Measurements from ENCODE around the gene GPAT3. TPM values are rescaled to one million over a fixed set of nuclear protein-coding genes. Genes with fewer than 3 reads are reported as not detected.

Gene GPAT3
- total and polyA plus RNA-seq, 3 donors from 2014 or later: 5.7 to 16.2 (median 6.4) TPM

- DNase-seq: no peak
- no peaks in the 10 kb centered on the region for H3K36me3 ChIP-seq (ENCODE audit: low read depth, missing control alignments)
- H3K4me1 ChIP-seq: no peaks in the 10 kb centered on the region
- intact Hi-C loops (cut with DNase I; ENCODE audit: low total_unique reads): no loop called here
- H3K27ac ChIP-seq: no peak overlapping the region
- H3K27me3 ChIP-seq: no peaks in the 10 kb centered on the region
- no peak for TF ChIP-seq CTCF (IDR thresholded peaks at IDR 0.05)
- no peak for TF ChIP-seq POLR2A (IDR thresholded peaks at IDR 0.05)
- no peak overlapping the region for H3K4me3 ChIP-seq
- no peaks in the 10 kb centered on the region for H3K9me3 ChIP-seq
Observed at GRCh38 chr4:83609365-83609764, 73.5 kb downstream of the GPAT3 start.

- WGBS, 2 donors: 95 to 96% methylated on average over 1 of the region's 1 CpG
- no peak for DNase-seq
- H3K9me3 ChIP-seq: no peaks in the 10 kb centered on the region
- no peak overlapping the region for H3K27ac ChIP-seq
- H3K27me3 ChIP-seq: no peaks in the 10 kb centered on the region
- H3K36me3 ChIP-seq (ENCODE audit: low read depth, missing control alignments): no peaks in the 10 kb centered on the region
- no peaks in the 10 kb centered on the region for H3K4me1 ChIP-seq
- no peak for TF ChIP-seq CTCF (IDR thresholded peaks at IDR 0.05)
- H3K4me3 ChIP-seq: no peak overlapping the region
- intact Hi-C loops (cut with DNase I; ENCODE audit: low total_unique reads): no loop called here
Observed at GRCh38 chr4:83610729-83611128, 74.8 kb downstream of the GPAT3 start.

- no peaks in the 10 kb centered on the region for H3K36me3 ChIP-seq (ENCODE audit: low read depth, missing control alignments)
- no peaks in the 10 kb centered on the region for H3K4me1 ChIP-seq
- H3K27ac ChIP-seq: no peak overlapping the region
- H3K27me3 ChIP-seq: no peaks in the 10 kb centered on the region
- intact Hi-C loops (cut with DNase I; ENCODE audit: low total_unique reads): no loop called here
- no peak overlapping the region for H3K4me3 ChIP-seq
- TF ChIP-seq CTCF (IDR thresholded peaks at IDR 0.05) (no peak), POLR2A (IDR thresholded peaks at IDR 0.05) (no peak)
- H3K9me3 ChIP-seq: no peaks in the 10 kb centered on the region
- no peak for DNase-seq
Observed at GRCh38 chr4:83613023-83613422, 77.1 kb downstream of the GPAT3 start.

GRCh38 chr4:83613994-83614393, 78.1 kb downstream of the GPAT3 start:
- DNase-seq: no peak
- H3K27me3 ChIP-seq: no peaks in the 10 kb centered on the region
- WGBS, 2 donors: 90 to 96% methylated on average over 4 of the region's 4 CpGs
- H3K4me3 ChIP-seq: no peak overlapping the region
- no peaks in the 10 kb centered on the region for H3K4me1 ChIP-seq
- intact Hi-C loops (cut with DNase I; ENCODE audit: low total_unique reads): no loop called here
- H3K36me3 ChIP-seq (ENCODE audit: low read depth, missing control alignments): no peaks in the 10 kb centered on the region
- no peak overlapping the region for H3K27ac ChIP-seq
- no peaks in the 10 kb centered on the region for H3K9me3 ChIP-seq
- TF ChIP-seq CTCF (IDR thresholded peaks at IDR 0.05): no peak
- no peak for TF ChIP-seq POLR2A (IDR thresholded peaks at IDR 0.05)

- no peaks in the 10 kb centered on the region for H3K4me1 ChIP-seq
- no peak overlapping the region for H3K4me3 ChIP-seq
- no peaks in the 10 kb centered on the region for H3K9me3 ChIP-seq
- no peak for TF ChIP-seq POLR2A (IDR thresholded peaks at IDR 0.05)
- TF ChIP-seq CTCF (IDR thresholded peaks at IDR 0.05): no peak
- H3K27me3 ChIP-seq: no peaks in the 10 kb centered on the region
- WGBS, 2 donors: 0 to 51% methylated on average over 1 of the region's 1 CpG
- DNase-seq: no peak
- H3K27ac ChIP-seq: no peak overlapping the region
- intact Hi-C loops (cut with DNase I; ENCODE audit: low total_unique reads): no loop called here
- H3K36me3 ChIP-seq (ENCODE audit: low read depth, missing control alignments): no peaks in the 10 kb centered on the region
Observed at GRCh38 chr4:83616252-83616651, 80.3 kb downstream of the GPAT3 start.

Measured in testis (tissue), 3 donors.